HG03558 (cell line): Measurements from ENCODE around the gene RTP2.

Experiments used
- ATAC-seq: cut with Tn5 transposase; IDR thresholded peaks from one replicate; pipeline ENCODE4 v1.9.1; 2021; ENCODE audit warnings: moderate number of reproducible peaks; ENCODE audit not compliant: unreplicated experiment; ENCODE audit errors: extremely low read depth

RTP2 gene

DNA sequence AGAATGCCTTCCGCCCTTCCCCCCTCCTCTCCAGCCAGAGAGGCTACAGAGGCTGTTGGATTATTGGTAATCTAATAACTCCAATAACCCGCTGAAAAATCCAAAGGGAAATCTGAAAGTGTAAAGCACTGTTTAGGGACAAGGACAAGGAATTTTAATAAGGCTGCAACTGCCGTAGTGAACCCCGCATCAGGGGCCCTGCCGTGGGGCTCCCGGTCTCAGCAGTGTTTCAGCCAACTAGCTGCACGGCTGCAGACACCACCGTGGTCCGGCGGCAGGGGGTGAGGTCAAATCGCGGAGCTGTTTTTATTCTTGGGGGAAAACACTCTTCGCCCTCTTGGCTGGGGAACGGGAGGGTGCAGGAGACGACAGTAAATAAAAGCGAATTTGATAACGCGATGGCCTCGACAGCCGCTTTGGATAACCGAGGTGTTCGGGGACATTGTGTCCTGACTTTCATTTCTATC lies 36.8 kb upstream of the RTP2 start:
- no peak for ATAC-seq

DNA sequence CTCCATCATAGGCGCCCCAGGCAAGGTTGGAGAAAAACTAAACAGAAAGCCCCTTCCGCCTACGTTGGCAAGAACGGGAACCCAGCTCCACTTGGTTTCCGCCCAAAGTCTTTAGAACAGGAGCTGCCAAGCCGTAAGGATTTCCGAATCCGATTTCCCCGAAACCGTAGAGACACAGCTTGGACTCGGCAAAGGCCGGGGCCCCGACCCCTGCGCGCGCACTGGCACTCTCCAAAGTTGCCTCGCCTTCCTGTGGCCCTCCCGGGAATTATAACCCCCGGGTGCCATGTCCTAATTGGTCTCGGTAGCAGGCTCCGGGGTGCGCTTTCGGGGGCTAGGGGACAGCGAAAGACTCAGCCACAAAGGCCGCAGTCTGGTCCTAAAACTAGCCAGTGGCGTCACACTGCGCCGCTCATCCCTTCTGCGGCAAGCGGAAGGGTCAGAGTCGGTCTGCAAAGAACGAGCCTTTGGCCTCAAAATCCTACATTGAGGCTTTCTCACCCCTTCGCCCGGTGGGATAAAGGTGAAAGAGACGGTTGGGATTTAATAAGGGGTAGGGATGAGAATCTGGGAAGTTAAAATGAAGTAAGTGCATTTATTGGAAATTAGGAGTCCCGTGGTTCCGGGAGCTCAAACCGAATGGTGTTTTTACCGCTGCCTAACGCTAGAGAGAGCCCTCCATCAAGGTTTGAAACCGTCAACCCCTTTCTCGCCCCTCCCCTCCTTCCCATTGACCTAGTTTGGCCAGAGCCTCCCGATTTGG lies 36.2 kb upstream of the RTP2 start:
- ATAC-seq = peak; percentile 33

GRCh38 chr3:187738071-187738330 lies 35.6 kb upstream of the RTP2 start:
- no peak for ATAC-seq

DNA sequence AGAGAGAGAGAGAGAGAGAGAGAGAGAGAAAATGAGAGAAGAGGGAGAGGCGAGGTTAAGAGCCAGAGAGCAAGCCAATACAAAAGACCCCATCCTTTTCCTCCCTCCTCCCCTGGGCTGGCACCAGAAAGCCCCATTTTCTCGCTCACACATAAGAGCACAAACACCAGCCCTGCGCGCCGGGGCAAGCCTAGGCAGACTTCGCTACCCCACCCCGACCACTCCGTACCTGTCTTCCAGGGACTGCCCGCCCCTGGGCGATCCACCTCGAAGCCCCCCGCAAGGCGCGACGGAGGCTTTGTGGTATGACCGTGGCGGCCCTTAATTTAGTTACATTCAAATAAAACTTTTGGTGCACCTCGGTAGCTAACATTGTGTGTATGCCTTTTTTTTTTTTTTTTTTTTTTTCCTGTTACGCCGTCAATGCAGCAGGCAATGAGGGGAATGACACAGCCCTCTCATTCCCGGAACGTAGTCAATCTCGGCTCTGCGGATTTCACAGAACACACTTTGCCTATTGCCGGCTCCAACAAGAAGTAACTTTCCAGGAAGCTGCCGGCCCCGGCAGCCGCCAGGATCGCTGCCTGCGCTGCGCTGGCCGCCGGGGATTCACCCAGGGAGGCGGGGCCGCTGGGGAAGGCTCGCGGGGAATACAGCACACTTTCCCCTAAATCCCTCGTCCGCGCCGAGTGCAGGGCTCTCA lies 35.2 kb upstream of the RTP2 start:
- ATAC-seq = no peak

DNA sequence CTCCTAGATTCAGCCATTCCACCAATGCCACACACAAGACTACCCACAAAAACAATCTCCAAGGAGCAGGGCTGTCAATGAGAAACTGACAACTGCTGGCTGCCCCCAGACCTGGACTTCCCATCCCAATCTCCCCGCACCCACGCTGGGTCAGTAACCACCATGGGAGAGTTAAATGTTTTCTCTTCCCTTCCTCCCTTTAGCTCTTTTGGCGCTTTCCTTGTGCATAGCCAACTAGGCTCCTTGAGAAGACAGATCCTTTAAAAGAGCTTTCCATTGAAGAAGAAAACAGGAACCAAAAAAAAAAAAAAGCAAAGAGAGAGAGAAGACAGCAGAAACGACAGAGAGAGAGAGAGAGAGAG lies 34.6 kb upstream of the RTP2 start:
- ATAC-seq = no peak

GRCh38 chr3:187736418-187736871 lies 34.1 kb upstream of the RTP2 start:
- no peak for ATAC-seq

- no peak for ATAC-seq
Measured at GRCh38 chr3:187735837-187736236, 33.5 kb upstream of the RTP2 start.

GRCh38 chr3:187735383-187735782 lies 33.0 kb upstream of the RTP2 start:
- ATAC-seq = no peak

GRCh38 chr3:187734841-187735240 lies 32.5 kb upstream of the RTP2 start:
- no peak for ATAC-seq

GRCh38 chr3:187733371-187733770 lies 31.0 kb upstream of the RTP2 start:
- no peak for ATAC-seq

DNA sequence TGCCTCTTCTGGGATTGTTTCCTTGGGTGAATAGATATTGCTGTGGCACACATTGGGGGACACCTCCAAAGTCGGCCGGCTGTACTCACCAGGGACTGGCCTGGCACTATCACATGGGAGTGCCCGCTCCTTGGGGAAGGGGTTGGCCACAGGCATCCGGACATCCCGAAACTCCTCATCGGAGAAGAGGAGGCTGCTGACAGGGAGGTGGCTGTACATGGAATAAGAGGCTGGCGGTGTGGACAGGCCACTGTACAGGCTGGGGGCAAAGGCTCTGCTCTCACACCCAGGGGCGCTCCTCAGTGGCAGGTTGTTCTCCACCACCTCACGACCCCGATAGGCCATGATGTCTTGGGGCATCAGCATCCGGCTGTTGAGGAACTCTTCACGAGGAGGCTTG lies 27.2 kb upstream of the RTP2 start:
- no peak for ATAC-seq

DNA sequence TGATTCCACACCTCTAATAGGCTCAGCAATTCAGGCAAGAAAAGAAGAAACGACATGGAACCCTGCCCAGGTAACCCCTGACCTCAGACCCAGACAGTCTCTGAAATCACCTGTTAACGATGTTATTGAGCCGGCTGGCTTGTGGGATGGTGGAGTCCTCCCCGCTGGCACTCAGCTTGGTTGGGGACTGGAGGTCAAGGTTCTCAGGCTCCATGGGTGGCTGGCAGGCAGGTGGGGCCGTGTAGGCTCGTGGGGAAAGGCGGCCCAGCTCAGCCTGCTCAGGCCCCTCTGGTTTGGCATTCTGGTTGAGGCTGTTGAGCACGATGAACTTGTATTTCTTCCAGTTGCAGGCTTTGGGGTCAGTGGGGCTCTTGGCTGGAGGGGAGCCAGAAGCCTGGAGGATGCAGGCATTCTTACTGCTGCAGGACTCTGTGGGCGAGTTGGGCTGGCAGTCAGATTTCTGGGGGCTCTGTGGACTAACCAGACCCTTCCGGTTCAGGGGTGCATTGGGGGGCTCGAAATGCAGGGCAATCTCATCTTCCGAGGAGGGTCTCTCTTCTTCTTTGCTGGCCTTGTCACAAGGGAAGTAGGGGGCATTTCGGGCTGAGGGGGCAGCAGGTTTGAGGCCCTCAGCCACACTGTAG lies 26.7 kb upstream of the RTP2 start:
- no peak for ATAC-seq

- ATAC-seq = no peak
Measured at GRCh38 chr3:187728248-187728647, 25.9 kb upstream of the RTP2 start.

DNA sequence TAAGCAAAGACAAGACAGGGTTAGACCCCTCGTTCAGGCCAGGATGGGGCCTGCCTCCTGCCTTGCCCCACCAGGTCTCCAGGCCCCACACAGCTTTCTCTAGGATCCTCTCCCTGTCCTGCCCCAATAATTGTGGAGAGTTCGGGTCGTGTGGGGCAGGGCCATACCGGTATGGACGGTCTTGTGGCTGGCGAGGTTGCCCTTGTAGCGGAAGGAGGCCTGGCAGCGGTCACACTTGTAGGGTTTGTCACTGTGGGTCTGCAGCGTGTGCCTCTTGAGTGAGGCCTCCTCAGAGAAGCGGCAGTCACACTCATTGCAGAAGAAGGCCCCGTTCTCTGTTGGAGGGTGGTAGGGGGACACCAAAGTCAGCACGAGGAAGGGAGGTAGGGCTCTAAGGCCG lies 24.2 kb upstream of the RTP2 start:
- no peak for ATAC-seq

DNA sequence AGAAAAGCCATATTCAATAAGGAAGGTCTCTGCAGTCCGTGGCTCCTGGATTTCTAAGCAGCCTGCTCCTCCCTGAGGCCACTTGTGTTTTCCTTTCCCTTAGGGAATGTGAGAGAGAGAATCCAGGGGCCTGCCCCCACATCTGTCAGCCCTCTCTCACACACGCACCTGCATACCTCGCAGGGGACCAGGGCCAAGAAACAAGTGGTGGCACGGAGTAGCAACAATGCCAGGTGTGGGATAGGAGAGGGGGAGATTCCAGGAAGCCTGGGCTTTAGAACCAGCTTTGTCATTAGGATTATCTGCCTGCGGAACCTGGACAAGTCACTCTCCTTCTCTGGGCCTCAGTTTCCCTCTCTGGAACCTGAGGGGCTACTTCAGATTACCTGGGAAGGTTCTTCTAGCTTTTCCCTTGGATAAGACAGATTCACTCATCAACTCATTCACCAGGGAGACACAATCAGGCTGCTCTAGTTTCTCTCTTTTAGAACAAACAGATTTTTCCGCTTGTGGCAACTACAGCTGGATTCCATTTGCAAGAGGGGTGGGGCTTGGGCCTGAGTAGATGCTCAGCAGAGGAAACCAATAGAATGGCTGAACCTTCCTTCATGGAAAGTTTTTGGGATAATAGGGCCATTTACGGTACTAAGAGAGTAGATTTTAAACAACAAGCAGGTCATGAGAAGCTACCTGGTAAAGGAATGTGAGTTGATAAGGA lies 23.5 kb upstream of the RTP2 start:
- ATAC-seq = no peak

DNA sequence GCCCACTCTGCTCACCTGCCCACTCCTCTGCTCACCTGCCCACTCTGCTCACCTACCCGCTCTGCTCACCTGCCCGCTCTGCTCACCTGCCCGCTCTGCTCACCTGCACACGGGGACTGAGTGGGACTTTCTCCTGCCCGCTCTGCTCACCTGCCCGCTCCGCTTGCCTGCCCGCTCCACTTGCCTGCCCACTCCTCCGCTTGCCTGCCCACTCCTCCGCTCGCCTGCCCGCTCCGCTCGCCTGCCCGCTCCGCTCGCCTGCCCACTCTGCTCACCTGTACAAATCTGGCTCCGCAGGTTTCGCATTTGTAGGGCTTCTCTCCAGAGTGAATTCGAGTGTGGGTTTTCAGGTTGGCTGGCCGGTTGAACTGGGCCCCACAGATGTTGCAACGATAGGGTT lies 22.9 kb upstream of the RTP2 start:
- ATAC-seq = no peak

GRCh38 chr3:187722206-187722612 lies 19.9 kb upstream of the RTP2 start:
- no peak for ATAC-seq

DNA sequence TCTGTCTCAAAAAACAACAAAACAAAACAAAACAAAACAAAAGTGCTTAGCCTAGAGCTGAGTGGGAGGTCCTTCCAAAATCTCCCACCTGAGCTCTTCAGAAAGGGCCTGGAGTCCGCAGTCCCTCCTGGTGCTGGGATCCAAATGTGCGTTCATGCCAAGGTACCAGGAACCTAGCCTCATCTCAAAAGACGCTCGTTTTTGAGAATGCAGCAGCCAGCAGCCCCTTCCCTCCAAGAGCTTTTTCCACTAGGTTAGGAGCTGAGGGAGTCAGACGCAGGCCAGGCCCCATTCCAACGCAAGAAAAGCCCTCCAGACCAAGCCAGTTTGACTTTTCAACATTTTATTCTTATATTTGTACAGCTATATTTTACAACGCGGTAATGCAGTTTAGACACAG lies 18.7 kb upstream of the RTP2 start:
- no peak for ATAC-seq

DNA sequence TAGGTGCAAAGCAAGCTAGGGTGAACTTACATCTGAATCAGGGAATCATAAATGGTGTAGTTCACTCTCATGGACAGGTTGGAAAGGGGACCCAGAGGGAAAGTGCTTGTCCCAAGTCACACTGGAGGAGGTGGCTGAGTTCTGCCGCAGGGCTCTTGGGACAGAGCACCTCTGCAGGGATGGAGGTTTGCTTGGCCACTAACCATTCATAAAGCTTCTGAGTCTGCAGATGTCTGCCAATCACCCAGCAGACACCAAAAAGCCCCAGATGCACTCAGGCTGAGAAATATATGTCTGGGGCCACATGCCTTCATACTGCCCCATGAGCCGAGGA lies 17.9 kb upstream of the RTP2 start:
- no peak for ATAC-seq

DNA sequence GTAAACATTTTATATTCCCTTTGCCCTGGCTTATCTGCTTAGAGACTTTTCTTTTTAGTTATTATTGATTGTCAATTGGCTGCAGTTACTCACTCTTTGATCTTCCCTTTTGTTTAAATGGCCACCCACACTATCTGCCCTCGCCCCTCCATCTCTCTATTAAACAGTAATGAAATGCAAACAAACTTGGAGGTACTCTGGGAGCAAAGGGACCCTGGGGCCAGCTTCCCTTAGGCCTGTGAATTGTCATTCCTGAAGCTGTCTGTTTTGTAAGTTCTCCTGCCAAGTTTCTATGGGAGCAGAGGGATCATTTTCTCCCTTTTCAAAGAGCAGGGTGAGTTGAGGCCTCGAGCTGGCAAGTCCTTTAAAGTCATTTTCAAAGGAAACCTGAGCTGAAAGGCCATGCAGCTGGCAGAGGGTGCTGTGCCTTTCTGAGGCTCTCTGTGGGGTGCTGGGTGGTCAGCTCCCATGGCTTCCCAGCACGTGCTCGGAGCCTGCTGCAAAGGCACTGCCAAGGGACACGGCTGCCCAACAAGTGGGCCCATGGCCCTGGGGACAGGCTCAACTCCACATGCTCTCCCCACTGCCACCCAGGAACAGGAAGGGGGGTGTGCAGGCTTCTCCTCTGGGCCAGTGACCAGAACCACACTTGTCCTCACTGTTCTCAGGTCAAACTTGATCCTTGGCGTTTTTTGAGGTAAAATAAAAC lies 17.4 kb upstream of the RTP2 start:
- ATAC-seq = no peak

DNA sequence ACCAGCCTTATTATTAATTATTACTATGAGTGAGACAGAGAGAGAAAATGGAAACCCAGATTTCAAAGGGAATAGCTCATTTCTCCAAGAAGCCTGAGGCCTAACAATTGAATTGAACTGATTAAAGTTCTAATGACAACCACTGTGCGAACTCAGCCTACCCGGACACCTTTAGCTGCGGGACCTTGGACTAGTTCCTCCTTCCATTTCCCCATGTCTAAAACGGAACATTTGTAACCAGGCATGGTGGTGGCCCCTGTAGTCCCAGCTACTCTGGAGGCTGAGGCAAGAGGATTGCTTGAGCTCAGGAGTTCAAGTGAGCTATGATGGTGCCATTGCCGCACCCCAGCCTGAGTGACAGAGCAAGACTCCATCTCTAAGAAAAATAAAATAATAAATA lies 16.4 kb upstream of the RTP2 start:
- ATAC-seq = no peak
